H1 (cell line): Measurements from ENCODE around the gene GFOD1. TPM values are rescaled to one million over a fixed set of nuclear protein-coding genes. Genes with fewer than 3 reads are reported as not detected.

Experiments used
- BRCA1 ChIP-seq: IDR thresholded peaks from 2 replicates; pipeline ENCODE4 v1.6.1; 2012; ENCODE audit warnings: low read depth, low read length, improper control_type of control experiment
- CHD7 ChIP-seq: fragments of 300-600 bp; sonication (generic); IDR thresholded peaks from 2 replicates; pipeline ENCODE4 v1.7.1; 2012; ENCODE audit warnings: low read length, moderate library complexity, mild to moderate bottlenecking, inconsistent platforms; ENCODE audit not compliant: insufficient replicate concordance
- FOSL1 ChIP-seq: IDR thresholded peaks from 2 replicates; pipeline ENCODE4 v1.6.1; 2011; ENCODE audit warnings: mild to moderate bottlenecking, low read depth, low read length, moderate library complexity; ENCODE audit not compliant: insufficient read depth
- JUN ChIP-seq: IDR thresholded peaks from 2 replicates; pipeline ENCODE4 v1.6.1; 2011; ENCODE audit warnings: low read depth, mild to moderate bottlenecking, improper control_type of control experiment, low read length
- JUND ChIP-seq: IDR thresholded peaks from 2 replicates; pipeline ENCODE4 v1.6.1; 2011; ENCODE audit warnings: mild to moderate bottlenecking, improper control_type of control experiment, low read length
- KDM1A ChIP-seq: fragments of 200-600, 300-600 bp; sonication (generic); IDR thresholded peaks from 2 replicates; pipeline ENCODE4 v1.7.1; 2016; ENCODE audit warnings: mild to moderate bottlenecking, low read length, borderline replicate concordance
- PHF8 ChIP-seq: fragments of 200-600 bp; sonication (generic); conservative IDR thresholded peaks from 2 replicates; pipeline ENCODE4 v1.7.1; 2012; ENCODE audit warnings: low read depth, mild to moderate bottlenecking, inconsistent platforms, low read length, moderate library complexity
- POU5F1 ChIP-seq: IDR thresholded peaks from 2 replicates; pipeline ENCODE4 v1.6.1; 2011; ENCODE audit warnings: low read depth, mild to moderate bottlenecking, low read length, moderate library complexity
- RBBP5 ChIP-seq: IDR thresholded peaks from 2 replicates; pipeline ENCODE4 v1.7.1; 2012; ENCODE audit warnings: low read depth, mild to moderate bottlenecking, inconsistent platforms, low read length, moderate library complexity, borderline replicate concordance
- ZNF274 ChIP-seq: IDR thresholded peaks from 2 replicates; pipeline ENCODE4 v1.7.0; 2012; ENCODE audit warnings: low read length, borderline replicate concordance; ENCODE audit errors: extremely low read depth
- polyA plus RNA-seq, 7 experiments: library from polyadenylated mRNA; depleted of rRNA in 3 of 7; stranded (reverse) in 5 of 7; unstranded in 2 of 7; fragments of >200 nt in 5 of 7; fragments of 200-250 nt in 2 of 7; gene quantifications; 1 replicate in 5 of 7; 2 replicates in 1 of 7; 4 replicates in 1 of 7; pipeline versions ENCODE4 v1.2.1 to v1.2.3, GENCODE V29; 2011 to 2013; ENCODE audit warnings: missing spikeins in 2 of 7, mixed read lengths in 2 of 7
- total RNA-seq: library from RNA; stranded (reverse); fragmentation: NEBNext Ultra II Directional; extraction: Animal tissue kit (Norgen Biotek cat#: 25700); gene quantifications from 2 replicates; pipeline ENCODE4 v1.2.1, GENCODE V29; 2021

The GFOD1 gene
- total and polyA plus RNA-seq, 2 of the 8 experiments (the other 6 are each of a cell fraction or from before 2014, with no cell fraction given) = 2.5 to 8.8 TPM

DNA sequence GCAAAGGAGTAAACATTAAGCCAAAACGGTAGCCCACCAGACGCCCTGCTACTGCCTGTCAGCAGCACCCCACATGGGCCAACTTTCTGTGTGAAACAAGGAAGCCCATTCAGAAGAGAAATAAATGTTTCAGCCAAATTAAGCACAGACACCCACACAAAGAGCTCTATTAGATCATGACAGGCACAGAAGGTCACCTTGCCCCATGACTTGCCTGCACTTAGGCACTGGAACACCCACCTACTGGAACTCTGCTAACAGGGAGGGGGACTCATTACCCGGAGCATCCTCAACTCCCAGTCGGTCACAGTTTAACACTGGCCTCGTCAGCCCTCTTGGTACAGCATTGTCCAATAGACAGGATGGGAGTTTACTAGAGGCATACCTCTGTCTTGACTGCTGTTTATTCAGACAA lies 31.8 kb downstream of the GFOD1 start (continued):
- no peak for TF ChIP-seq CHD7
- TF ChIP-seq FOSL1 = no peak
- TF ChIP-seq JUND = no peak
- TF ChIP-seq PHF8 = no peak
- no peak for TF ChIP-seq JUN
- TF ChIP-seq BRCA1 = no peak
- TF ChIP-seq KDM1A = no peak
- no peak for TF ChIP-seq ZNF274
- TF ChIP-seq RBBP5 = no peak
- no peak for TF ChIP-seq POU5F1
